Fibroblast of lung (primary cell): Measurements from ENCODE around the gene CCDC171. TPM values are rescaled to one million over a fixed set of nuclear protein-coding genes. Genes with fewer than 3 reads are reported as not detected.

ENCODE experiments used
- DNase-seq, 2 donors: peaks; one replicate each; pipeline versions ENCODE4 v3.0.0 to v3.0.0-alpha.2; 2010; ENCODE audit warnings: low read depth in 2 of 2
- H2AFZ ChIP-seq: 2 replicates; pipeline ENCODE4 v1.5.1; 2012; ENCODE audit warnings: low read length, control low read depth, inconsistent platforms
- H3K27ac ChIP-seq: 2 replicates; pipeline ENCODE4 v1.5.1; 2011; ENCODE audit warnings: low read length, control low read depth; ENCODE audit not compliant: insufficient read depth
- H3K27me3 ChIP-seq: 2 replicates; pipeline ENCODE4 v1.5.1; 2011; ENCODE audit warnings: mild to moderate bottlenecking, low read length; ENCODE audit not compliant: control insufficient read depth, insufficient read depth
- H3K36me3 ChIP-seq: 2 replicates; pipeline ENCODE4 v1.5.1; 2011; ENCODE audit warnings: low read length; ENCODE audit not compliant: control insufficient read depth, insufficient read depth
- H3K4me1 ChIP-seq: 2 replicates; pipeline ENCODE4 v1.5.1; 2011; ENCODE audit warnings: low read length; ENCODE audit not compliant: control insufficient read depth, insufficient read depth; ENCODE audit errors: extremely low read depth
- H3K4me2 ChIP-seq: 2 replicates; pipeline ENCODE4 v1.5.1; 2011; ENCODE audit warnings: low read length, control low read depth; ENCODE audit not compliant: insufficient read depth; ENCODE audit errors: extremely low read depth
- H3K4me3 ChIP-seq, 4 experiments: fragments of 200-600 bp in 1 of 4; sonication (generic) in 1 of 4; replicated peaks in 1 of 4; 2 replicates each; pipeline ENCODE4 v1.5.1; 2011 to 2016; ENCODE audit warnings: low read length in 4 of 4, low read depth in 3 of 4, mild to moderate bottlenecking in 3 of 4, control low read depth in 2 of 4, inconsistent platforms in 1 of 4, mixed read lengths in 1 of 4; ENCODE audit not compliant: insufficient read depth in 1 of 4; ENCODE audit errors: control extremely low read depth in 1 of 4
- H3K79me2 ChIP-seq: 2 replicates; pipeline ENCODE4 v1.5.1; 2012; ENCODE audit warnings: mild to moderate bottlenecking, low read length, inconsistent platforms; ENCODE audit not compliant: control insufficient read depth, insufficient read depth
- H3K9ac ChIP-seq: 2 replicates; pipeline ENCODE4 v1.5.1; 2011; ENCODE audit warnings: mild to moderate bottlenecking, low read length, control low read depth; ENCODE audit not compliant: insufficient read depth
- H3K9me3 ChIP-seq: 2 replicates; pipeline ENCODE4 v1.5.1; 2012; ENCODE audit warnings: low read depth, low read length; ENCODE audit not compliant: control insufficient read depth, insufficient read depth
- H4K20me1 ChIP-seq: 2 replicates; pipeline ENCODE4 v1.5.1; 2011; ENCODE audit warnings: low read length; ENCODE audit not compliant: control insufficient read depth, insufficient read depth; ENCODE audit errors: extremely low read depth
- EZH2 ChIP-seq: IDR thresholded peaks from 2 replicates; pipeline ENCODE4 v1.5.1; 2012; ENCODE audit warnings: low read length, control low read depth, mild to moderate bottlenecking; ENCODE audit errors: missing control alignments
- polyA plus RNA-seq, 2 donors: library from polyadenylated mRNA; depleted of rRNA in 1 of 2; stranded (reverse) in 1 of 2; unstranded in 1 of 2; fragments of >200 nt; gene quantifications; 2 replicates each; pipeline ENCODE4 v1.2.1, GENCODE V29; 2011 to 2012; ENCODE audit warnings: missing spikeins in 1 of 2
- total RNA-seq: library from RNA; depleted of rRNA; stranded (reverse); fragments of >200 nt; gene quantifications from 2 replicates; pipeline ENCODE4 v1.2.1, GENCODE V29; 2014
- TF ChIP-seq, protein P1 (sequence below), 2 donors: IDR thresholded peaks in 1 of 2; conservative IDR thresholded peaks in 1 of 2; 1 replicate in 1 of 2; 2 replicates in 1 of 2; pipeline ENCODE4 v1.5.1; 2011 to 2012; ENCODE audit warnings: low read length in 2 of 2, control low read depth in 1 of 2, inconsistent platforms in 1 of 2, low read depth in 1 of 2, mild to moderate bottlenecking in 1 of 2

The CCDC171 gene
- total and polyA plus RNA-seq, 2 donors (not counting 1 experiment from before 2014, with no cell fraction given), result 0.62 to 4.8 TPM

DNA sequence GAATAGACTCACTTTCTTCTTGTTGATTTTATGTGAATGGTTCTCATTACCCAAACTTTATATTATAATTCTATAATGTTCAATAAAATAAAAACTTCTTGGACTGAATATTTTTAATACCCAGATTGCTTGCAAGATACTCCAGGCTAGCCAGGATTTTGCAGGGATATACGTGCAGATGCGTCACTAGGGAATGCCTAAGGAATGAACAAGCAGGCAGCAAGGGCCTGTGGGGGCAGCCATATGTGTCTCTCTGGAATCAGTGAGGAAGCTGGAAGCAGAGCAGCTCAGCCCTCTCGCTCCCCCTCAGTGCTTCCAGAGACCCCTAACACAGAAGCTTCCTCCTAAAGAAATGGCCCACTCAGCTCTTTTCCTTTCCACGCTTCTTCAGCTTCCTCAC, 457.4 kb downstream of the CCDC171 start:
- Histone ChIP-seq H3K9ac (no peak overlapping the region), H3K4me1 (no peaks in the 10 kb centered on the region), H3K27ac (no peak overlapping the region), H3K79me2 (no peaks in the 10 kb centered on the region), H3K36me3 (no peaks in the 10 kb centered on the region), H2AFZ (no peak overlapping the region), H3K9me3 (no peaks in the 10 kb centered on the region), H3K4me3 (no peak overlapping the region), H3K27me3 (no peaks in the 10 kb centered on the region), H4K20me1 (no peaks in the 10 kb centered on the region), H3K4me2 (no peak overlapping the region)
- DNase-seq, result peak in 1 of 2 donors; percentile 82
- TF ChIP-seq, protein P1, sequence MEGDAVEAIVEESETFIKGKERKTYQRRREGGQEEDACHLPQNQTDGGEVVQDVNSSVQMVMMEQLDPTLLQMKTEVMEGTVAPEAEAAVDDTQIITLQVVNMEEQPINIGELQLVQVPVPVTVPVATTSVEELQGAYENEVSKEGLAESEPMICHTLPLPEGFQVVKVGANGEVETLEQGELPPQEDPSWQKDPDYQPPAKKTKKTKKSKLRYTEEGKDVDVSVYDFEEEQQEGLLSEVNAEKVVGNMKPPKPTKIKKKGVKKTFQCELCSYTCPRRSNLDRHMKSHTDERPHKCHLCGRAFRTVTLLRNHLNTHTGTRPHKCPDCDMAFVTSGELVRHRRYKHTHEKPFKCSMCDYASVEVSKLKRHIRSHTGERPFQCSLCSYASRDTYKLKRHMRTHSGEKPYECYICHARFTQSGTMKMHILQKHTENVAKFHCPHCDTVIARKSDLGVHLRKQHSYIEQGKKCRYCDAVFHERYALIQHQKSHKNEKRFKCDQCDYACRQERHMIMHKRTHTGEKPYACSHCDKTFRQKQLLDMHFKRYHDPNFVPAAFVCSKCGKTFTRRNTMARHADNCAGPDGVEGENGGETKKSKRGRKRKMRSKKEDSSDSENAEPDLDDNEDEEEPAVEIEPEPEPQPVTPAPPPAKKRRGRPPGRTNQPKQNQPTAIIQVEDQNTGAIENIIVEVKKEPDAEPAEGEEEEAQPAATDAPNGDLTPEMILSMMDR (conservative IDR thresholded peaks at IDR 0.05 in 1 of 2, IDR thresholded peaks at IDR 0.05 in 1 of 2; ENCODE audit: low read depth in 1 of 2, low read length in 2 of 2), result no peak
- TF ChIP-seq EZH2, result no peak

DNA sequence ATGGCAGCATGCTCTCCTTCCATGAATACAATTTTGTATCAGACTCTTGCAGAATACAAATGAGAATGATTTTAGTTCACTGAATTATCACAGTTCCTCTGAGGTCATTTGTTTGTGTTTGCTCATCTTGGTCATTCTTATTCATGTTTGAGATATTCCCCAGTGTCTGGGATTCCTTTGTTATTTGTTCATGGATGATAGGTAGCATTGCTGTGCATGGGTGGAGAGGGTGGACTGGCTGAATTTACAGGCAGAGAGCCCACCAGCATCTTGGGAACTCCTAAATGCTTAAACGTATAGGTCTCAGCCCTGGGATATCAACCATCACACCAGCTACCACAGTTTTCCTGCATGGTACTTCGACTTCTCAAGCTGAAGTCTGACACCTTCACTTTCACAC, 459.8 kb downstream of the CCDC171 start:
- Histone ChIP-seq H3K9ac (no peak overlapping the region), H2AFZ (no peak overlapping the region), H3K27ac (no peak overlapping the region), H3K27me3 (no peaks in the 10 kb centered on the region), H4K20me1 (no peaks in the 10 kb centered on the region), H3K36me3 (no peaks in the 10 kb centered on the region), H3K9me3 (no peaks in the 10 kb centered on the region), H3K4me2 (no peak overlapping the region), H3K4me1 (no peaks in the 10 kb centered on the region), H3K4me3 (no peak overlapping the region), H3K79me2 (no peaks in the 10 kb centered on the region)
- peak in 1 of 2 donors; percentile 84 for DNase-seq
- TF ChIP-seq, protein P1 (conservative IDR thresholded peaks at IDR 0.05 in 1 of 2, IDR thresholded peaks at IDR 0.05 in 1 of 2; ENCODE audit: low read depth in 1 of 2, low read length in 2 of 2), result no peak
- no peak for TF ChIP-seq EZH2

- Histone ChIP-seq H3K4me1 (no peaks in the 10 kb centered on the region), H3K9me3 (no peaks in the 10 kb centered on the region), H3K4me2 (no peak overlapping the region), H3K9ac (no peak overlapping the region), H4K20me1 (no peaks in the 10 kb centered on the region), H3K36me3 (no peaks in the 10 kb centered on the region), H2AFZ (no peak overlapping the region), H3K27me3 (no peaks in the 10 kb centered on the region), H3K27ac (no peak overlapping the region), H3K79me2 (no peaks in the 10 kb centered on the region), H3K4me3 (no peak overlapping the region)
- DNase-seq, result no peak
- TF ChIP-seq, protein P1 (conservative IDR thresholded peaks at IDR 0.05 in 1 of 2, IDR thresholded peaks at IDR 0.05 in 1 of 2; ENCODE audit: low read depth in 1 of 2, low read length in 2 of 2), result no peak
These were observed 460.5 kb downstream of the CCDC171 start for GRCh38 chr9:16013366-16013765.
